Measurements from ENCODE around the gene PPP2R5C. TPM values are rescaled to one million over a fixed set of nuclear protein-coding genes. Genes with fewer than 3 reads are reported as not detected.

Gene PPP2R5C
- total RNA-seq, 3 donors from 2014 or later: 160 to 180 (median 173) TPM

DNA sequence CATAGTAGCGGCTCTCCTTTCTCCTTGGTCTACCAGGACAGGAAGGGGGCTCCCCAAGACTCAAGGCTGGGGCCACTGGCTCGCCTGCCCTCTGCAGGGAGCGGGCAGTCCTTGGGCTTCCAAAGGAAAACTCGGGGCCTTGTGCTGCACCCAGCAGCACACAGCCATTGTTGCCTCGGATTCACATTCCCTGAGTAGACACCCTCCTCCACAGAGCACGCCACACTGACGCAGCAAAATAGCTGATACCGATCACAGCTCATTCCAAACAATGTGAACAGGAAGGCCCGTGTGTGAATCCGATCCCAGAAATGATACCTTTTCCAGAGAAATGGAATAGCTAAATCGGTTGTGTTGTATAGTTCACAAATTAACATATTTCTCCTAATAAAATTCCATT, 137.8 kb downstream of the PPP2R5C start:
- H3K27me3 Mint-ChIP-seq (ENCODE audit: low read depth): no peaks in the 10 kb centered on the region
- no peak for DNase-seq
- H3K4me3 Mint-ChIP-seq: no peak overlapping the region
- H3K4me1 Mint-ChIP-seq (ENCODE audit: low read depth): no peaks in the 10 kb centered on the region
- H3K9me3 Mint-ChIP-seq: no peaks in the 10 kb centered on the region
- peaks cover 46% of the 10 kb centered on the region for H3K36me3 Mint-ChIP-seq (ENCODE audit: insufficient read depth)
- no peak for ATAC-seq

GRCh38 chr14:101900253-101900652, 138.7 kb downstream of the PPP2R5C start:
- H3K27me3 Mint-ChIP-seq (ENCODE audit: low read depth): no peaks in the 10 kb centered on the region
- no peak overlapping the region for H3K4me3 Mint-ChIP-seq
- ATAC-seq: no peak
- H3K9me3 Mint-ChIP-seq: no peaks in the 10 kb centered on the region
- peaks cover 48% of the 10 kb centered on the region for H3K36me3 Mint-ChIP-seq (ENCODE audit: insufficient read depth)
- H3K4me1 Mint-ChIP-seq (ENCODE audit: low read depth): no peaks in the 10 kb centered on the region
- no peak for DNase-seq

GRCh38 chr14:101903111-101903561, 141.6 kb downstream of the PPP2R5C start:
- Mint-ChIP-seq H3K4me3 (no peak overlapping the region), H3K9me3 (no peaks in the 10 kb centered on the region), H3K27me3 (ENCODE audit: low read depth) (no peaks in the 10 kb centered on the region), H3K36me3 (ENCODE audit: insufficient read depth) (peaks cover 52% of the 10 kb centered on the region), H3K4me1 (ENCODE audit: low read depth) (no peaks in the 10 kb centered on the region)
- DNase-seq (no peak), ATAC-seq (no peak)

DNA sequence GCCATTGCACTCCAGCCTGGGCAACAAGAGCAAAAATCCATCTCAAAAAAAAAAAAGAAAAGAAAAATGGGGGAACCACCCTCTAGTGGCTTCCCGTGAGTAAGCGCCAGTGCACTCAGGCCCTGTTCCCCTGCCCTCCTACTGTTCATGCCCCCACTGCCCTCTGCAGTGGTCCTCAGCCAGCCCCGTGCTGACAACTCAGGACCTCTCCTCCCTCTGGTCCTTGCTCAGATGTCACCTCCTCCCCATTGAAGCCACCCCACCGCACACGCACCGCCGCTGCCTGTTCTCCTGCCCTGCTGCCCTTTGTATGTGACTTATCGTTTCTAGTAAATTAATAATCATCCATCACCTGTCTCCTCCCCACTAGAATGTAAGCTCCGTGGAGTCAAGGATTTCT, 144.1 kb downstream of the PPP2R5C start:
- H3K27me3 Mint-ChIP-seq (ENCODE audit: low read depth): no peaks in the 10 kb centered on the region
- ATAC-seq (no peak), DNase-seq (no peak)
- H3K4me1 Mint-ChIP-seq (ENCODE audit: low read depth): no peaks in the 10 kb centered on the region
- no peaks in the 10 kb centered on the region for H3K9me3 Mint-ChIP-seq
- no peak overlapping the region for H3K4me3 Mint-ChIP-seq
- H3K36me3 Mint-ChIP-seq (ENCODE audit: insufficient read depth): peaks cover 47% of the 10 kb centered on the region

DNA sequence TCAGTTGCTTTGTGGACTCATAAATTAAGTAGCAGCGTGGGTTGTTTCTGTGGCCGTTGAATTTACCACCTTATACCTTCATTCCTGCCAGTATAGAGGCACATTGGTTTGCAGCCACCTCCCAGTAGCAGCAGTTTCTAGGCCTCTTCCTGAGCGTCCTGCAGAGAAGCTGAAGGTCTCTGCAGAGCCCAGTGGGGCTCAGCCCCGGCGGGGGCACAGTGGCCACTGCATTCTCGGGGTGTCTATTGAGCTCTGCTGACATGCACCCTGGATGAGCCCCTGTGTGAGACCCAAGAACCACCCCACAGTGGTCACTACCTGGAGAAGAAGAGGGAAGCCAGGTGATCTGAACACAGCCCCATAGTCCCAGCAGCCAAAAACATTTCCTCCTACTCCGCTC, 145.1 kb downstream of the PPP2R5C start:
- Mint-ChIP-seq H3K27me3 (ENCODE audit: low read depth) (no peaks in the 10 kb centered on the region), H3K4me1 (ENCODE audit: low read depth) (no peaks in the 10 kb centered on the region), H3K9me3 (no peaks in the 10 kb centered on the region), H3K4me3 (no peak overlapping the region), H3K36me3 (ENCODE audit: insufficient read depth) (peaks cover 40% of the 10 kb centered on the region)
- DNase-seq (no peak), ATAC-seq (no peak)

DNA sequence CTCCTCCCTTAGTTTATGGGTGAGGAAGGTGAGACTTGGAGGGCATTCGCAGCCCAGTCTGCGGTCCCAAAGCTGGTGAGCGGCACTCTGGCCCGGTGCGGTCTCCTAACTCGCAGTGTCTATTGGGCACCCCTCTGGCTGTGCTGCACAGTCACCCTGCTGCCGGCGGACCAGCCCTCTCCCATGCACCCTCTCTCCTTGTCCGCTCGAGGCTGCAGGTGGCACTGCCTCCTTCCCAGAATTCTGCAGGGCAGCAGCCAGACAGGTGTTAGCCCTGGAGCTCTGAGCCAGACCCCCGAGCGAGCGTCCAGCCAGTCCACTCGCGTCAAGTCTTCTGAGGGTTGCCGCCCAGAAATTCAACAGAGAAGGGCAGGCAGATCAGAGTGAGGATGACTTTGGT, 146.1 kb downstream of the PPP2R5C start:
- Mint-ChIP-seq H3K4me3 (no peak overlapping the region), H3K27me3 (ENCODE audit: low read depth) (no peaks in the 10 kb centered on the region), H3K9me3 (no peaks in the 10 kb centered on the region), H3K36me3 (ENCODE audit: insufficient read depth) (peaks cover 38% of the 10 kb centered on the region), H3K4me1 (ENCODE audit: low read depth) (no peaks in the 10 kb centered on the region)
- DNase-seq (no peak), ATAC-seq (no peak)

DNA sequence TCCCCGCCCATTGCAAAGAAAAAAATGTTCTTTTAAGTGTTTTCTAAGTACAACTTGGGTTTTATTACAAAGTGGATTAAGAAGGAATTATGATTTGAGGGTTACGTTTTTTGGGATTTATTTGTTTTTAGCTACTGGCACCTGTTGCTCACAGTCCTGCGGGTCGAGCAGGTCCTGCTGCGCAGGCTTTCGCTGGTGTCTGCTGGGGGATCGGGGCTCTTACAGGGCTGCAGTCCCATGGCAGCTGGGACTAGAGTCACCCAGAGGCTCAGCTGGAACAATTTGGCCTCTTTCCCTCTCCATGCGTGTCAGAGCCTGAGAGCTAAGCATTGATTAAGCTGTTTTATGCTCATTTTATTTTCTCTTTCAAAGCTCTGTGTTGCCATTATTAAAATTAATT, 147.3 kb downstream of the PPP2R5C start:
- no peak for DNase-seq

GRCh38 chr14:101909371-101910096, 148.0 kb downstream of the PPP2R5C start:
- Mint-ChIP-seq H3K36me3 (ENCODE audit: insufficient read depth) (peaks cover 44% of the 10 kb centered on the region), H3K4me1 (ENCODE audit: low read depth) (no peaks in the 10 kb centered on the region), H3K4me3 (no peak overlapping the region), H3K9me3 (no peaks in the 10 kb centered on the region), H3K27me3 (ENCODE audit: low read depth) (no peaks in the 10 kb centered on the region)
- DNase-seq (no peak), ATAC-seq (no peak)

More for the DNA sequence above, 147.3 kb downstream of the PPP2R5C start:
- Mint-ChIP-seq H3K9me3 (no peaks in the 10 kb centered on the region), H3K4me1 (ENCODE audit: low read depth) (no peaks in the 10 kb centered on the region), H3K4me3 (no peak overlapping the region), H3K27me3 (ENCODE audit: low read depth) (no peaks in the 10 kb centered on the region), H3K36me3 (ENCODE audit: insufficient read depth) (peaks cover 40% of the 10 kb centered on the region)
- no peak for ATAC-seq

- H3K4me3 Mint-ChIP-seq: no peak overlapping the region
- no peak for DNase-seq
- no peaks in the 10 kb centered on the region for H3K9me3 Mint-ChIP-seq
- no peaks in the 10 kb centered on the region for H3K4me1 Mint-ChIP-seq (ENCODE audit: low read depth)
- H3K27me3 Mint-ChIP-seq (ENCODE audit: low read depth): no peaks in the 10 kb centered on the region
- H3K36me3 Mint-ChIP-seq (ENCODE audit: insufficient read depth): peaks cover 34% of the 10 kb centered on the region
- ATAC-seq: no peak
Observed at GRCh38 chr14:101912841-101913240, 151.3 kb downstream of the PPP2R5C start.

- H3K36me3 Mint-ChIP-seq (ENCODE audit: insufficient read depth): peaks cover 29% of the 10 kb centered on the region
- H3K9me3 Mint-ChIP-seq: no peaks in the 10 kb centered on the region
- DNase-seq (no peak), ATAC-seq (no peak)
- no peaks in the 10 kb centered on the region for H3K4me1 Mint-ChIP-seq (ENCODE audit: low read depth)
- no peaks in the 10 kb centered on the region for H3K27me3 Mint-ChIP-seq (ENCODE audit: low read depth)
- no peak overlapping the region for H3K4me3 Mint-ChIP-seq
Observed at GRCh38 chr14:101914083-101914482, 152.6 kb downstream of the PPP2R5C start.

DNA sequence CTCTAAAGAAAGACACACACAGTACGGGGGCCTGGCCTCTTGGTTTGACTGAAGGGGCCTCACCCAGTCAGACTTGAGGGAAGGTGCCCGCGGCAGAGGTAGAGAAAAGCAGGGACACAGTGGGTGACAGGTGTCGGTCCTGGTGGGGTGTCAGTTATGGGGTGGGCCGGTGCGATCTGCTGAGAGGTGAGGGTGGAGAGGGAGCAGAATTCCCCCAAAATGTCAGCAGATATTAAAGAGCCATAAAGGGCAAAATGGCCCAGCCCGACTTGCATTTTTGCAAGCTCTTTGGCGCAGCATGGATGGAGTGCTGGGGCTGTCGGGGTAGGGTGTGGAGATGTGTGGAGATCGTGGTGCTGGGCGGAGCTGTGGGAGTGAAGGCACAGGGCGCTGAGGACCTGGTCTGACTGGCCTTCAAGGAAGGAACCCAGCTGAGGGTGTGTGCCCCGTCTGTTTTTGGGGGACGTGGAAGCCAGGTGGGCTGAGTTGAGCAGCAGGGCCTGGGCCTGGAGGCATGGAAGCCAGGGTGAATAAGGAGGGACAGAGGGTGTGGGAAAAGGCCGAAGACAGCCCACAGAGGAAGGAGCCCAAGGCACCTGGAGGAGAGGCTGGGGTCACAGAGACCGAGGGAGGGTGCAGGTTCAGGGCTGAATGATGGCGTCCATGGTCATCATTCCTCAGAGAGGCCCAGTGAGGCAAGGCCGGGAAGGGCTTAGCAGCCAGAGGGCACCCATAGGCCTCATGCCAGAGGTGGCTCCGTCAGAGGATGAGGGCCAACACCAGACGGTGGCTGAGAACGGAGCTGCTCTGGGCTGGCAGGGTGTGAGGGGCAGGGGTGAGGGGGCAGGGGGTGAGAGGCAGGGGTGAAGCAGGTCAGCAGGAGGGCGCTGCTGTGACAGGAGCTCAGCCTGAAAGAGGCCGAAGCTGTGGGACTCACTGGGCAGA, 154.6 kb downstream of the PPP2R5C start:
- Mint-ChIP-seq H3K4me1 (ENCODE audit: low read depth) (no peaks in the 10 kb centered on the region), H3K4me3 (no peak overlapping the region), H3K36me3 (ENCODE audit: insufficient read depth) (peaks cover 25% of the 10 kb centered on the region), H3K27me3 (ENCODE audit: low read depth) (no peaks in the 10 kb centered on the region), H3K9me3 (no peaks in the 10 kb centered on the region)
- no peak for ATAC-seq
- DNase-seq: no peak

DNA sequence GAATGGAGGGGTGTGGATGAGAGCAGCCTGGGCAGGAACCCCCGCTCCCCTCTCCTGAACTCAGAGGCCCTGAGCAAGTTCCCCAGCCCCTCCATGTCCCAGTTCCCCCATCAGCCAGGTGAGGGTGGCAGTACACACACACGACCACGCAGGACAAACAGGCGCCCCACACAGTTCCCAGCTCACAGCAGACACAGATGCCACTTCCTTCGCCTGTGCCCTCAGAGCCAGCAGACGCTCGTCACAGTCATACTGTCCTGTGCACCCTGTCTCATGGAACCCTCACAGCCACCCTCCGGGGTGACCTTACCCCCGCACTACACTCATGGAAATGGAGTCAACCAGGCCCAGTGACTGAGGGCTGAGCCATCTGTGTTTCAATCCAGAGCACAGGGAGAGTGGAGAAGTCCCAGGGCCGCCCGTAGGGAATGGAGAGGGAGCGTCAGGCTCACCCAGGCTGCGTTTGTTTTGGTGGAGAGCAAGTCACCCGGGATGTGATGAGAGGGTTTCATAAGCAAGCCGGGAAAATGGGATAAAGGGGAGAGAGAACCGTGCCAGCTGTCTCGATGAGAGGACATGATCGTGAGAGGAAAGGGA, 155.4 kb downstream of the PPP2R5C start:
- no peak for ATAC-seq
- Mint-ChIP-seq H3K27me3 (ENCODE audit: low read depth) (no peaks in the 10 kb centered on the region), H3K9me3 (no peaks in the 10 kb centered on the region), H3K4me3 (no peak overlapping the region), H3K4me1 (ENCODE audit: low read depth) (no peaks in the 10 kb centered on the region), H3K36me3 (ENCODE audit: insufficient read depth) (peaks cover 28% of the 10 kb centered on the region)
- DNase-seq: no peak

DNA sequence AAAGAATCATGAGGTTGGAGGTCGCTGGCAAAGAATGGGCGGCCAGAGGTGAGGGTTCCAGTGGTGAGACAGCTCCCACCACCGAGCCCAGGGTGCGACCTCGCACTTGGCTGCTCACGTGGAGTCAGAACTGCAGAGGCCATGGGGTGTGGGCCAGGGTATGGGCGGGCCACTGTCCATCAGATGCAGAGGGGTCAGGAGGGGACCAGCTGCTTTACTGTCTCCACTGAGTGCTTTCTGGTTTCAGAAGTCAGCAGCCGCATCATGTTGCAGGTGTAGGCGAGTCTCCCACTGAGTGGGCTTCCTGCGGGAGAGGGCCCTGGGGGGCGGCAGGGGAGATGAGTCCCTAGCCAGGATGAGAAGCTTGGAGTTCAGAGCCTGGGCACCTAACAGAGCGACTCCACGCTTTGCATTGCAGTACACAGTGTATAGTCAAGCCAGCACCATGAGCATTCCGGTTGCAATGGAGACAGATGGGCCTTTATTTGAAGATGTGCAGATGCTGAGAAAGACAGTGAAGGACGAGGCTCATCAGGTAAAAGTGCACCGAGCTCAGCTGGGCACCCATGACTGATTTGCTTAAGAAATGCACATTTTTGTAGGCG, 156.0 kb downstream of the PPP2R5C start:
- Mint-ChIP-seq H3K36me3 (ENCODE audit: insufficient read depth) (peaks cover 24% of the 10 kb centered on the region), H3K4me1 (ENCODE audit: low read depth) (no peaks in the 10 kb centered on the region), H3K27me3 (ENCODE audit: low read depth) (no peaks in the 10 kb centered on the region), H3K4me3 (no peak overlapping the region), H3K9me3 (no peaks in the 10 kb centered on the region)
- ATAC-seq (no peak), DNase-seq (no peak)
